GM23248 (cell line): ENCODE data around the gene VPS39.

Source experiments
- EZH2 ChIP-seq: fragments of 200-600 bp; sonication (generic); IDR thresholded peaks from 2 replicates; pipeline ENCODE4 v1.6.1; 2018; ENCODE audit warnings: antibody characterized with exemption, mild to moderate bottlenecking; ENCODE audit not compliant: insufficient read depth, poor library complexity, severe bottlenecking
- EZH2phosphoT487 ChIP-seq: fragments of 200-600 bp; sonication (generic); IDR thresholded peaks from 2 replicates; pipeline ENCODE4 v1.6.1; 2018; ENCODE audit warnings: antibody characterized with exemption, moderate library complexity, mild to moderate bottlenecking, low read depth; ENCODE audit not compliant: insufficient read depth

DNA sequence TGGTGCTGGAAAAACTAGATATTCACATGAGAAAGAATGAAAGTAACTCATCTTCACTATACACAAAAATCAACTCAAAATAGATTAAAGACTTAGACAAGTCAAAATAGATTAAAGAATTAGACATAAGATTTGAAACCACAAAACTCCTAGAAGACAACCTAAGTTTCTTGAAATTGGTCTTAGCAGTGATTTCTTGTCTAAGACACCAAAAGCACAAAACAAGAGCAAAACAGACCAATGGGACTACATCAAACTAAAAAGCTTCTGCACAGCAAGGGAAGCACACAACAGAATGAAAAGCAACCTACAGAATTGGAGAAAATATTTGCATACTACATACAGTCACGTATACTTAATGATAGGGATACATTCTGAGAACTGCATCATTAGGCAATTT lies 6.5 kb upstream of the VPS39 start:
- no peak for TF ChIP-seq EZH2
- no peak for TF ChIP-seq EZH2phosphoT487
